ENCODE results near the gene DNAJC22. TPM values are rescaled to one million over a fixed set of nuclear protein-coding genes. Genes with fewer than 3 reads are reported as not detected.
"Not testable (repeated sequence)": the region's sequence is repeated elsewhere in the genome, so short reads cannot be mapped to it uniquely, and the experiment has no call there.

The DNAJC22 gene
- polyA plus RNA-seq, 4 donors = 15.6 to 22.6 (median 21.0) TPM

- no peak for DNase-seq (ENCODE audit: low read depth in 4 of 4, low spot score in 3 of 4)
Measured at GRCh38 chr12:49330631-49331379, 15.9 kb upstream of the DNAJC22 start.

DNA sequence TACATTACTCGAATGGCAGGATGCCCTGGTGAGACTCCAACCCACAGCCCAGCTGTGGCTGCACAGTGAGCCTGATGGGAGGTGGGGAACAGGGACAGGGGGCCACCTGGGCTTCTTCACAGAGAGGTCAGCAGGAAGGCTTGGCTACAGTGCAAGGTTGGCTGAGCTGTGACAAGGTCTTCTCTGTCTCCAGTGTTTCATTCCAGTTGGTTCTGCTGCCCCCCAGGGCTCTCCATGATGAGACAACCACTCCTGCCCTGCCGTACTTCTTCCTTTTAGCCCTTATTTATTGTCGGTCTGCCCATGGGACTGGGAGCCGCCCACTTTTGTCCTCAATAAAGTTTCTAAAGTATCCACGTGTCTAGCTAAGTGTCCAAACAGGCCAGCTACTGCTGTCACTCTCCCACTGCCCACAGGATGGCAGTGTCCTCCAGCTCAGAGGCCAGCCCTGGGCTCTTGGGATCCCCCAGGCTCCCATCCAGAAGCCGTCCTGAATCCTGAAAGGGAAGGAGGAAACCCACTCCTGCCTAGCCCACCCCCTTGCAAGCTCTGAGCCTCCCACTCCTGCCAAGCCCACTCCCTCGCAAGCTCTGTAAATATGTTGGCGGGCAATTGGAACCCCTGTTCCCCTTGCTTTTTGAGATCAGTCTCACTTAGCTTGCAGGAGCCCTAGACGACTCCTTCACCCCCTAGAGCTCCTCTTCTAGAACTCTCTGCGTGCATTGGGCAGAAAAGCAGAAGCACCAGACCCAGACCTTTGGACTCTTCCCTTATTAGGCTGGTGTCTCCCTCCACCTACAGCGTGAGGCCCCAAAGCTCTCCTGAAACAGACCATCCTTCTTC is 15.1 kb upstream of the DNAJC22 start:
- peak in 1 of 4 donors; percentile 66 for DNase-seq (ENCODE audit: low read depth in 4 of 4, low spot score in 3 of 4)

- DNase-seq (ENCODE audit: low read depth in 4 of 4, low spot score in 3 of 4) = no peak
Measured at GRCh38 chr12:49332441-49332861, 14.2 kb upstream of the DNAJC22 start.

DNA sequence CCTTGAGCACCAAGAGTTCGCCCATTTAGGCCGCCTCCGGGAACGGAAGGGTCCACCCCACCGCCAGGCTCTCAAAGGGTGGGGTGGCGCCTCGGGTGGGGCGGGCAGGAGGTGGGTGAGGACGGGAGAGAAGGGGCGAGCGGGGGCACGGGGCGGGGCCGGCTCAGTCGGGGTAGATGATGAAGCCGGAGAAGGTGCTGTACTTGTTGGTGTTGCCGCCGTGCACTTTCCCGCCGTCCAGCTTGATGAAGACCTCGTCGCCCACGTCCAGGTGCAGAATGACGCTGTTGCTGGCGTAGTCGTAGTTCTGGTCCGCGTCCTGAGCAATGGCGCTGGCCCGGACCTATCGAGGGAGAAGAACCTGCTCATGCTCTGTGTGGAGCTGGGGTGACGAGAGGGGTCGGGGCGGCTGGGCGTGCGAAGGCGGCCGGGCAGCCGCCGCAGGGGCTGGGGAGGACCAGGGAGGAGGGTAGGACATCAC is 13.8 kb upstream of the DNAJC22 start:
- no peak for DNase-seq (ENCODE audit: low read depth in 4 of 4, low spot score in 3 of 4)

GRCh38 chr12:49333778-49334177 is 12.9 kb upstream of the DNAJC22 start:
- DNase-seq (ENCODE audit: low read depth in 4 of 4, low spot score in 3 of 4) = not testable (repeated sequence)

GRCh38 chr12:49334226-49334625 is 12.5 kb upstream of the DNAJC22 start:
- DNase-seq (ENCODE audit: low read depth in 4 of 4, low spot score in 3 of 4) = no peak

DNA sequence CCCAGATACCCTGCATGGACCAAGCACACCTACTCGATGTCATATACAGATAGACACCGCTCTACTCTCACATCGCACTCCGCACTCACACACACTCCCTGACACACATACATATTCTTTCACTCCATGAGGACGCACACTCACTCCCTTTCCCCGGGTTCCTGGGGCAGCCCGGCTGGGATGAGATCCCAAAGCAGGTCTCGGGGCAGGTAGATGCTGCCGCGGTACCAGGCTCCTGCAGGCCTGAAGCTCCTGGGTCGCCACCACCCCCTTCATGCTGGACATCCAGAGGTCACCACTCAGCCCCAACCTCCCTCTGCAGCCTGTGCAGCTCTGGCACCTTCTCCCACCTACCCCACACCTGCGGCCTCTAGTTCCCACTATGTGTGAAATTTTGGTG is 12.0 kb upstream of the DNAJC22 start:
- no peak for DNase-seq (ENCODE audit: low read depth in 4 of 4, low spot score in 3 of 4)

GRCh38 chr12:49335118-49335954 is 11.4 kb upstream of the DNAJC22 start:
- DNase-seq (ENCODE audit: low read depth in 4 of 4, low spot score in 3 of 4) = no peak

DNA sequence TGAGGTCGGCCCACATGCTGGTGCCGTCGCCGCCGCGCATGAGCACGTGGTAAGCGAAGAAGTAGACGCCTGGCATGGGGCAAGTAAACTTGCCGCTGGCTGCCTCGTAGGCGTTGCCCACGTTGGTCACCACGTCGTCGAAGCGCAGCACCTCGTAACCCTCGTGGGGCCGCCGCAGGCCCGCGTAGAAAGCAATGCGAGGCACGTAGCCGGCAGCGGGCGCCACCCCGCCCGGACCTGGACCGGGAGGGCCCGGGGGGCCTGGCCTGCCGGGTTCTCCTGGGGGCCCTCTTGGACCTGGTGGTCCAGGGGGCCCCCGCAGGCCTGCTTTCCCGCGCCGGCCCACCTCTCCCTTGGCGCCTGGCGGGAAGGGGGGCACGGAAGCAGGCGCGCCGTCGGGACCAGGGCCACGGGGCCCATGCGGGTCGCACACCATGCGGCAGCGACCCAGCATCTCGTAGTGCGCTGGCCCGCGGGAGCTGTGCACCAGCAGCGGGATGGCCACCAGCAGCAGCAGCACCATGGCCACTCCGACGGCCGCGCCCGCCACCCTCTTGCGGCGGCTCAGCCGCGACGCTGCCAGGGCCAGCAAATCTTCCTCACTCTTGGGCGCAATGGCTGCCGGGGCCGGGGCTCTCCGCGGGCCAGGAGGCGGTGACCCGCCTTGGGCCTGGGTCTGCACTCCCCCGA is 10.6 kb upstream of the DNAJC22 start:
- no peak for DNase-seq (ENCODE audit: low read depth in 4 of 4, low spot score in 3 of 4)

DNA sequence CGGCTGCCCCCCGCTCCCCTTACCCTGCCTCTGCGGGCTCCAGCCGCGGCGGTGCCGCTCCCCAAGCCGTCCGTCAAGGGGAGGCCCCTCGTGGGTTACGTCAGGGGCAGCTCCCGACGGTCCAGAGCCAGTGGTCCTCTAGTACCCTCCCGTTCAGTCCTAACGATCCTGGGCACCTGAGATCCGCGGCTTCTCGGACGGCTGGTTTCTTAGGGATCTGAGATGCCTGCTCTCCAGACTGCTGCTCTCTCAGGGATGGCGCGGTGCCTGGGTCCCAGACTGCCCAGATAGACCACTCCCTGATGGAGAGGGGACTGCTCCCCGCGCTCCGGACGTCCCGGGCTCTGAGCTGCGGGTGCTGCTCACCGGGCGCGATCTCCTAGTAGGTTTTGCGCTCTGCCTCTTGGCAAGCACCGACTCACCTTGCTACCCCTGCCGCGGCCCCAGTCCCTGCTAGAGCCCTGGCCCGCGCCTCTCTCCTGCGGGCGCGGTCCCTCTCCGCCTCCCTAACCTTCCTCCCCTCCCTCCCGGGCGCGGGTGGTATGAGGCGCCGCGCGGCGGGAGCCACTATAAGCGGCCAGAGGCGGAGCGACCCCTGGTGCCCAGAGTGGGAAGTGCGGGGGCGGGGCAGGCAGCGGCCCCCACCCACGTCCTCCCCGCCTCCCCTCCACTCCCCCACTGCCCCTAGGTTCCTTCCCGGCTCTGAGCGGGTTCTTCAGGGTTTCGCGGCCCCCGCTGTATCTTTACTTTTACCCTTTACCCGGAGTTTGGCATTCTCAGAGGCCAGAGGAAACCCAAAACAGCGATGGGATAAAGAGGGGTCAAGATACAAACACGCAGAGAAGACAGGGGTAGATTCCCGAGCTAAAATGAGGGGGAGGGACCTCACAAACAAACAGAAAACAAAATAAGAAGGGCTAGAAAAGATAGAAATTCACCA is 9.8 kb upstream of the DNAJC22 start, which contains the start of gene C1QL4:
C1QL4 (minus strand) TSS at position 544 of the 940 bp plus-strand sequence. CDS start 711 bp downstream, outside the sequence.
- peak in 1 of 4 donors; percentile 71 for DNase-seq (ENCODE audit: low read depth in 4 of 4, low spot score in 3 of 4)

DNA sequence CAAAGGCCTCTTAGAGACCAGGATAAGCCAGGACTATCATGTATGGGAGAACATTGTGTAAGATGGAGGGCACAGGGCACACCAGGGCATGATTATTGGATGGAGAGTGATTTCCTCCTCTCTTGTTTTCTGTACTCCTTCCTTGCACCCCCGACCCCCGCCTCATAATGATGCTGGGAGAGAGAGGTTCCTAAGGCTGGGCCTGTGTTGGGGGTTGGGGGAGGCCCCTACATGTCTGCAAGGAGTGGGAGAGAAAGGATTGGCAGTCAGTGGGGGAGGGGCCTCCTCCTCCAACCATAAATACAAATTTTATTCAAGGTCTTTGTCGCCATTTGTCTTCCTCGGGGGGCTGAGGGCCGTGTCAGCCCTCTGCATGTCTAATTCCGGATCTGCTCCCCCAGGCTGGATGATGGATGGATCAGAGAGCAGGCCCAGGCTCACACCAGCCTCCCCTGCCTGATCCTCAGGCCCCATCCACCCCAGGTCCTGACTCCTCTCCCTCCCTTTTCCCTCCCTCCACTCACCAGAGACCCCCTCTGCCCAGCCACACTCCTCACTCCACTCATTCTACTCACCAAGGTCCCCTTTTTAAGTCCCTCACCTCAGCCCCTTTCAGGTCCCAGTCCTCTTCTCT is 7.7 kb upstream of the DNAJC22 start:
- no peak for DNase-seq (ENCODE audit: low read depth in 4 of 4, low spot score in 3 of 4)

DNA sequence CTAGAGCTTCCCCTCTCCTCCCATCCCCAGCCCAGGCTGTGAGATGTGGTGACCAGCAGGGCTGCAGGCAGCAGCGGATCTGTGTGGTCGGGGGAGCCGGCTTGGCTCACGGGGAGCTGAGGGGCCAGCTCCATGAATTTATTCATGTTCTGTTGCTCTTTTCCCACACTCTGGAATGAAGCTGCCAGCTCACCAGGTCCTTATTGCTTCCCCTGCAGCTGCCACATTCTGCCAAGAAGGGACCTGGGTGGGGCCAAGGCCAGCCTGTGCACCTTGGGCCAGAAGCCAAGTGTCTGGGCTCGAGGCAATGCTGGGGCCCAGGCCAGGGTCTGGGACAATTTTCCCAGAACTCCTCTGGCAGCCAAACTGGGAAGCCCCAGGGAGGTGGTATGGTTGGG is 7.2 kb upstream of the DNAJC22 start:
- no peak for DNase-seq (ENCODE audit: low read depth in 4 of 4, low spot score in 3 of 4)

- DNase-seq (ENCODE audit: low read depth in 4 of 4, low spot score in 3 of 4) = no peak
Measured at GRCh38 chr12:49340095-49340870, 6.4 kb upstream of the DNAJC22 start.

GRCh38 chr12:49340971-49341776 is 5.5 kb upstream of the DNAJC22 start:
- no peak for DNase-seq (ENCODE audit: low read depth in 4 of 4, low spot score in 3 of 4)

GRCh38 chr12:49341777-49342065 is 5.0 kb upstream of the DNAJC22 start:
- no peak for DNase-seq (ENCODE audit: low read depth in 4 of 4, low spot score in 3 of 4)

DNA sequence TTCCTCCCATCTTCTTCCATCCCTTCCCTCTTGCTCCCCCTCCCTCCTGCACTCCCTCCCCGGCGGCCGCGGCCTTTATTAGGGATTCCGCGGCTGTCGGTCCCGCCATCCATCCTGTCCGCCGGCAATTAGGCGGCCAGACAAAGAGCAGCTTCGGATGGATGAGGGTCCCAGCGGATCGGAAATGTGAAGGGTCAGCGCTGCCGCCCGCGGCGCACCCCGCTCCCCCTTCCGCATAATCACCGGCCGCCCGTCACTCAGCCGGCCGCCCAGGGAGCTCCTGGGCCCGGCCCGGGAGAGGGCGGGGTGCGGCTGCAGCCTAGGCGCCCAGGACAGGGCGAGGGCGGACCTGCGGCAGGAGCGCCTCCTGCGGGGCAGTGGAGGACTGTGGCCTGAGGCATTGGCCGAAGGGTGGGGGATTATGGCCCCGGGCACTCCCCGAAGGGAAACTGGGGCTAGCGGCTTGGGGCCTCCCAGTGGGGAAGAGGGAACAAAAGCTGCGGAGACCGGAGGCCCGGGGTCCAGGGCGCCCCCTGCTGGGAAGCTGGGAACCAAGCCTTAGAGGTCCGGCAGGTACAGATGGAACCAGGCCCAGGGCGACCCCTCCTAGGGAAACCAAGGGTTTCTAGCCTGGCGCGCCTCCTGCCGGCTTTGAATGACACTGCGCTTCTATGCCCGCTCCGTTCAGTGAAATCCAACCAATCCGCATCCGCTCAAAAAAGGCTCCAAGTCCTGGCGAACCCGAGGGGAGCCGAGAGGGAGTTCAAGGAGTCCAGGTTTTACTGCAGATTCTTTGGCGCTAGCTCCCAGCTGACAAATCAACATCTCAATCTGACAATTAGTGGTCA is 4.4 kb upstream of the DNAJC22 start:
- peak; percentile 71 to 87 (median 80) for DNase-seq (ENCODE audit: low read depth in 4 of 4, low spot score in 3 of 4)

All from right renal pelvis (tissue), 4 donors.